Stimulated activated CD8-positive, alpha-beta memory T cell treated with anti-CD3 and anti-CD28 coated beads, Interleukin-7, amount 100 ng/mL, for 48 hours (primary cell): Measurements from ENCODE around the gene MCM8.

Experiments used
- DNase-seq, 2 donors: peaks; one replicate each; pipeline ENCODE4 v3.0.0-alpha.2; 2020; ENCODE audit warnings: low read depth in 1 of 2; ENCODE audit errors: extremely low read depth in 1 of 2

Gene MCM8

GRCh38 chr20:6040540-6040939 lies 90.1 kb downstream of the MCM8 start:
- DNase-seq: no peak

- no peak for DNase-seq
Measured at GRCh38 chr20:6040958-6041807, 90.7 kb downstream of the MCM8 start.

- no peak for DNase-seq
Measured at GRCh38 chr20:6041808-6042265, 91.4 kb downstream of the MCM8 start.

GRCh38 chr20:6044115-6044514 lies 93.7 kb downstream of the MCM8 start:
- DNase-seq: no peak

- no peak for DNase-seq
Measured at GRCh38 chr20:6045566-6045965, 95.1 kb downstream of the MCM8 start.

GRCh38 chr20:6046432-6046831 lies 96.0 kb downstream of the MCM8 start:
- DNase-seq: no peak

- DNase-seq: no peak
Measured at GRCh38 chr20:6048391-6048790, 97.9 kb downstream of the MCM8 start.
